Coronary artery (tissue), 2 donors: ENCODE results near the gene ZNF778.

Experiments
- DNase-seq: peaks from one replicate; pipeline ENCODE4 v3.0.0-alpha.2; 2017; ENCODE audit warnings: low spot score
- H3K27ac ChIP-seq, 2 donors: fragments of 200-600 bp; sonication (generic); one replicate each; pipeline ENCODE4 v1.5.1; 2016 to 2019
- H3K4me3 ChIP-seq: fragments of 200-600 bp; sonication (generic); 2 replicates; pipeline ENCODE4 v1.5.1; 2016; ENCODE audit warnings: mild to moderate bottlenecking, moderate library complexity
- TF ChIP-seq, protein P1 (sequence below): fragments of 200-600 bp; sonication (generic); IDR thresholded peaks from one replicate; pipeline ENCODE4 v1.5.1; 2019; ENCODE audit warnings: antibody characterized with exemption

Gene ZNF778

DNA sequence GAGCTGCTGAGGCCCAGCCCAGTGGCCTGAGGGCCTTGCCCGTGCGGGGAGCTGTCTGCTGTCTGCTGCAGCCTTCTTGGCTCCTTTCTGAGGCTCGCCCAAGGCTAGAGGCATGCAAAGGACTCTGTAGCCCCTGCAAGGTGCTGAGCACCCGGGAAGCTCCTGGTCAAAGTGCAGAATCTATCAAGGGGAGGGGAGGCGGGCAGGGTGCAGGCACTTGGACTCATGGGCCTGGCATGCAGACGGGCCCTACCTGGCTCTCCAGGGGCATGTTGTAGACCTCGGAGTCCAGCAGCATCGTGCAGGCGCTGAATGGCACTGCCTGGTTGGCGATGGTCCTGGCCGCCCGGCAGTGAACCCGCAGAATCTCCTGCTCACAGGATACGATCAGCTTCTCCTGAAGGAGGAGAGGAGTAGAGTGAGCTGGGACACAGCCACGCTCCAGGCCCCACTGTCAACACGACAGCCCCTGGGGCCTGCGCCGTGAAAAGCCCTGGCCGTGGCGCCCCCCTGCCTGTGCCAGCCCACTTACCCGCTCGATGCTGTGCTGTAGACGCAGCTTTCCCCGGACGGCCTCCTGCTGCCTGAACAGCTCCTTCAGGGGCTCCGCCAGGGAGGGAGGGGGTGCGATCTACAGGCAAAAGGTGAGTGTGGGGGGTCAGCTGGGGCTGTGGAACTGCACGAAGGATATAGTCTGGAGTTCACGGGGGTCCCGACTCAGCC is 57.2 kb downstream of the ZNF778 start:
- Histone ChIP-seq H3K4me3 (no peak overlapping the region), H3K27ac (no peak overlapping the region)
- DNase-seq = no peak
- TF ChIP-seq, protein P1, sequence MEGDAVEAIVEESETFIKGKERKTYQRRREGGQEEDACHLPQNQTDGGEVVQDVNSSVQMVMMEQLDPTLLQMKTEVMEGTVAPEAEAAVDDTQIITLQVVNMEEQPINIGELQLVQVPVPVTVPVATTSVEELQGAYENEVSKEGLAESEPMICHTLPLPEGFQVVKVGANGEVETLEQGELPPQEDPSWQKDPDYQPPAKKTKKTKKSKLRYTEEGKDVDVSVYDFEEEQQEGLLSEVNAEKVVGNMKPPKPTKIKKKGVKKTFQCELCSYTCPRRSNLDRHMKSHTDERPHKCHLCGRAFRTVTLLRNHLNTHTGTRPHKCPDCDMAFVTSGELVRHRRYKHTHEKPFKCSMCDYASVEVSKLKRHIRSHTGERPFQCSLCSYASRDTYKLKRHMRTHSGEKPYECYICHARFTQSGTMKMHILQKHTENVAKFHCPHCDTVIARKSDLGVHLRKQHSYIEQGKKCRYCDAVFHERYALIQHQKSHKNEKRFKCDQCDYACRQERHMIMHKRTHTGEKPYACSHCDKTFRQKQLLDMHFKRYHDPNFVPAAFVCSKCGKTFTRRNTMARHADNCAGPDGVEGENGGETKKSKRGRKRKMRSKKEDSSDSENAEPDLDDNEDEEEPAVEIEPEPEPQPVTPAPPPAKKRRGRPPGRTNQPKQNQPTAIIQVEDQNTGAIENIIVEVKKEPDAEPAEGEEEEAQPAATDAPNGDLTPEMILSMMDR = no peak

DNA sequence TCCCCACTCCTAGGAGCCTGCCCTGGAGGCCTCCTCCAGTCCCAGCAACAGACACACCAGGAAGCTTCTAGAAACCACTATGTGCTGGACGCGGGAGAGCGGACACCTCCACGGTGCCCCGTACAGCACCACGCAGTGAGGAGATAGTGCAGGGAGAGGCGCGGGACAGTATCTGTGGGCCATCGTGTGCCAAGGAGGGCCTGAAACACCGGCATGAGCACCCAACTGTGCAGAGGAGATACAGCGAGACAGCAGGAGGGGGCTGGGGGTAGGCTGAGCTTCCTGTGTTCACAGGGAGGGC is 57.7 kb downstream of the ZNF778 start:
- no peak overlapping the region for H3K27ac ChIP-seq
- no peak for DNase-seq
- H3K4me3 ChIP-seq = no peak overlapping the region
- TF ChIP-seq, protein P1 = no peak

DNA sequence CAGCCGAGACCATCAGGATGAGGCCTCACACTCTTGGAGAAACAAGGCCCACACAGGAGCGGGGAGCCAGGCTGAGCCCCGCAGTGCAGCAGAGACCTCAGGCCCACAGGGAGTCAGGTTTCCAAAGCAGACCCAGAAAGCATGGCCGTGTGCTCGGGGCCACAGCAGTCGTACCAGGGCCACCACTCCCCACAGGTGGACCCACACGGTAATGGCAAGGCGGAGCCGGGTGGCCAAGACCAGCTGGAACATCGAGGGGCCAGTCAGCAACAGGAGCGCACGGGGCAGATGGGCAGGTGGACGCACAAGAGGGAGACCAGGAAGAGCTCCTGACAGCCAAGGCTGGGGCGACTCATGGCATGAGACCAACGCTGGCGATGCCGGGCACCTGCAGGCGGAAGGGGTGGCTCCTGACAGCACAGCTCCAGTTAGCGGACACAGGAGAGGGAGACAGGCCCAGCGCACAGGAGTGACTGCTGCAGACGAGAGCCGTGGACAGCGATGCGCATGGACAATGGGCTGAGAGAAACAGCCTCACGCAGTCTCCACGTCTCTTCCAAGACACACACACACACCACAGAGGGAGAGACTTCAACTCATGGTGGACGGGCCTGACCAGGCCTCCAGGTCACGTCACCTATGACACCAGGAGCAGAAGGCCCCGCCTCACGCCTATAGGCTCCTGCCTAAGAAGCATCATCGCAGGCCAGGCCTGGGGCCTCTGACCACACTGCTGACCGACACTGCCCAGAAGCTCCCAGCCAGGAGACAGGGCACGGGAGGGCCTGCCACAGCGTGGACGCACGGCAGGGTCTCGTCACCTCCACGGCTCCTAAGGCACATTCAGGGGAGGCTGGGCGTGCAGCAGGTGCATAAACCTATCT is 58.6 kb downstream of the ZNF778 start:
- TF ChIP-seq, protein P1 = no peak
- Histone ChIP-seq H3K4me3 (no peak overlapping the region), H3K27ac (no peak overlapping the region)
- DNase-seq = no peak

DNA sequence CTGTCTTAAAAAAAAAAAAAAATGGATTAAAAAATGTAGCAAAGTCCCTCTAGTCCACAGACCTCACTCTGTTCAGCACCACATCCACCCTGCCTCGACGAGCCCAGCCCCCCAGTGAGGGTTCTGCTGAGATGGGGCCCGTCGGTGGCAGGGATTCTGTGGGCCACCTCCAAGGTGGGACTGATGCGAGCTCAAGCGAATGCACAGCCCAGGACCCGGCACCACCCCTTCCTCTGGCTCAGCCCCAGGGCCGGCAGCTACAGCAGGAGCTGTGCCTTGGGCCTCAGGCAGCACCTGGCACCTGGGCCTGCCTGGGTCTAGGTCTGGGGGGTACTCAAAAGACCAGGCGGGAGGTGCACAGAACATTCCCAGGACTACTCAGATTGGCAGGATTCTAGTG is 59.5 kb downstream of the ZNF778 start:
- DNase-seq = no peak
- TF ChIP-seq, protein P1 = no peak
- Histone ChIP-seq H3K4me3 (no peak overlapping the region), H3K27ac (no peak overlapping the region)

DNA sequence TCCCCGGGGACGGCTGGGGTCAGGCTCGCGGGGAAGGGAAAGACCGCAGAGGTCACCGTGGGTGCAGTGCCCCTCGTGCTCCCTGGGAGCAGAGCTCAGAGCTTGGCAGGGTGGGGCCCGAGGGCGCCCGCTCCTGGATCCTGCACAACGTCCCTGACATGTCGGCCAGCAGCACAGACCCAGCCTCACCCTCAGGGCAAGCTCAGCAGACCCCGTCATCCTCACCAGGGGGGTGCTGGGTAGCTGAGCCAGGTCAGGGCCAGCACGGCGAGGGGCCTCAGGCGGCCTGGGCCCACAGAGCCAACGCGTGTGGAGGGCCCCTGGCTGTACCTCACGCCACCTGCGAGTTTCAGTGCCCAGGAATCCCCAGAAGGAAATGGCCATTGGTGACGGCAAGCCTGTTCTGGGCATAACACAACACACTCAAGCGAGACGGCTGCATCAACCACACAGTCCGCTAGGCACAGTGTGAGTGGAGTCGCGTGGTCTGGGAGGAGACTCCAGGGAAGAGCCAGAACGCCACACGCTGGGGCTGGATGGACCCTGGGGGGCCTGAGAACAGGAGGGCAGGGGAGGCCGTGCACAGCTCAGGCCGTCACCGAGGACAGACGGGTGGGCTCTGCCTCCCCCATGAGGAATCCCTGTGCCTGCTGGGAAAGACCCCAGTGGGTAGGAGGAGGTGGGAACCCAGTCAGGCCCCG is 60.3 kb downstream of the ZNF778 start:
- Histone ChIP-seq H3K27ac (no peak overlapping the region), H3K4me3 (no peak overlapping the region)
- TF ChIP-seq, protein P1 = no peak
- no peak for DNase-seq

DNA sequence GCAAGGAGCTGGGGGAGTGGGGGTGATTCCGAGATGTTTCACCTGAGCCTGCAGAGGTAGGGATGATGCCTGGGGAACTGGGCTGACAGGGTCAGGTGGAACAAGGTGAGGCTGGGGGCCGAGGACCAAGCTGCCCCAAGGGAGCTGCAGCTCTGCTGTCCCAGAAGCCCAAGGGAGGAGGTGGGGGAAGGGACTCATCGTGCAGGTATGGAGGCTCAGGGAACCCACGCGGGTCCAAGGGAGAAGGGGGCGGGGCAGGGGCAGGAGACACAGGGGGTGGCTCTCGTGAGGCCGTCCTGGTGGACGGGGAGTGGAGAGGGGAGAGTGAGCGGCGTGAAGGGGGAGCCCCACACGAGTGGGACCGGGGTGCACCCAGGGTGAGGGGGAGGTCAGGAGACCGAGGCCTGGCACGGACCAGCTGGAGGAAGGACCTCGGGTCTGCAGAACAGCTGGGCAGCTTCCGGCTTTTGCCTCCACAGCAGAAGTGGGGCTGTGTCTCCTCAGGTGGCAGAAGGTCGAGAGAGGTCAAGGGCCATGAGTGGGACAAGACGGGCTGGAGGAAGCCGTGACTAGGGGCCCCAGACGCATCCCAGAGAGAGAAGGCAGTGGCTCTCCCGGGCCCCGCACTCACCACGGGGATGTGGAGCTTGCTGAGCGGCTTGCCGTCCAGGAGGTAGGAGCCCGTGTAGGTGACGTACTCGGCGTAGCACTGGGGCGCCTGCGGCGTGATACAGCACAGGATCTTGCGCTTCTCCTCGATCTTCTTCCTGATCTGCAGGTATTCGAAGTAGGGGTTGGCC is 61.1 kb downstream of the ZNF778 start:
- no peak overlapping the region for H3K27ac ChIP-seq
- DNase-seq = no peak
- TF ChIP-seq, protein P1 = no peak
- no peak overlapping the region for H3K4me3 ChIP-seq
